Progenitor cell of endocrine pancreas (in vitro differentiated cells): ENCODE measurements around the gene SNX15. TPM values are rescaled to one million over a fixed set of nuclear protein-coding genes. Genes with fewer than 3 reads are reported as not detected.
A peak's percentile ranks its signal among the peaks of the same experiment; 100 is the strongest.

Experiments
- DNase-seq: peaks from one replicate; pipeline ENCODE4 v3.0.0; 2021; ENCODE audit warnings: low spot score; ENCODE audit not compliant: unreplicated experiment
- H3K27ac Mint-ChIP-seq: 2 replicates; pipeline ENCODE4 v1.8.0; 2021; ENCODE audit warnings: mild to moderate bottlenecking, moderate library complexity, mixed read lengths
- H3K27me3 Mint-ChIP-seq: 2 replicates; pipeline ENCODE4 v1.8.0; 2021; ENCODE audit warnings: mixed read lengths
- H3K36me3 Mint-ChIP-seq: 2 replicates; pipeline ENCODE4 v1.8.0; 2022; ENCODE audit warnings: mixed read lengths; ENCODE audit not compliant: insufficient read depth
- H3K4me1 Mint-ChIP-seq: 2 replicates; pipeline ENCODE4 v1.8.0; 2021; ENCODE audit warnings: low read depth, mixed read lengths
- H3K4me3 Mint-ChIP-seq: 2 replicates; pipeline ENCODE4 v1.8.0; 2021; ENCODE audit warnings: low read depth, mild to moderate bottlenecking, moderate library complexity, mixed read lengths
- H3K9me3 Mint-ChIP-seq: 2 replicates; pipeline ENCODE4 v1.8.0; 2021; ENCODE audit warnings: low read depth, mixed read lengths
- total RNA-seq: library from RNA; stranded (reverse); gene quantifications from 2 replicates; pipeline ENCODE4 v1.2.1, GENCODE V29; 2021
- TF ChIP-seq, protein P1 (sequence below): fragments of 200-600 bp; sonication (generic); IDR thresholded peaks from one replicate; pipeline ENCODE4 v1.5.0; 2021; ENCODE audit warnings: antibody characterized with exemption, mild to moderate bottlenecking; ENCODE audit not compliant: unreplicated experiment

Gene SNX15
- total RNA-seq, 1 donor from 2014 or later, result 34.5 TPM

DNA sequence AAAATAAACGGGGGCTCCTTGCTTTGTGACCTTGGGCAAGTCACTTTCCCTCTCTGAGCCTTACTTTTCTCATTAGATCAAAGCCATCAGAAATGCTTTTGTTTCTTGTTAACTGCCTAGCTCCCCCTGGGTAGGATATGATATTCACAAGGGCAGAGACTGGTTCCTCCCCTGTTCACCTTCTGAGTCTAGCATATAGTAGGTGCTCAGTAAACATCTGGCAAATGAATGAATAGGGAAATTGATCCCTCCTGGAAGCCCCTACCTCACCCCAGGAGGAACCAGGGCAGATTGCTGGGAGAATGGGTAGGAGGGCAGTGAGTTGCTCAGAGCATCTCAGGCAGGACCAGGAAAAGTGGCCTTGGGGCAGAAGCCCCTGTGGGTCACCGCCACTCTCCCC, 7.2 kb downstream of the SNX15 start:
- Mint-ChIP-seq H3K4me1 (no peaks in the 10 kb centered on the region), H3K36me3 (peaks cover 4% of the 10 kb centered on the region), H3K9me3 (no peaks in the 10 kb centered on the region), H3K27me3 (no peaks in the 10 kb centered on the region), H3K4me3 (no peak overlapping the region), H3K27ac (no peak overlapping the region)
- DNase-seq, result no peak
- TF ChIP-seq, protein P1, sequence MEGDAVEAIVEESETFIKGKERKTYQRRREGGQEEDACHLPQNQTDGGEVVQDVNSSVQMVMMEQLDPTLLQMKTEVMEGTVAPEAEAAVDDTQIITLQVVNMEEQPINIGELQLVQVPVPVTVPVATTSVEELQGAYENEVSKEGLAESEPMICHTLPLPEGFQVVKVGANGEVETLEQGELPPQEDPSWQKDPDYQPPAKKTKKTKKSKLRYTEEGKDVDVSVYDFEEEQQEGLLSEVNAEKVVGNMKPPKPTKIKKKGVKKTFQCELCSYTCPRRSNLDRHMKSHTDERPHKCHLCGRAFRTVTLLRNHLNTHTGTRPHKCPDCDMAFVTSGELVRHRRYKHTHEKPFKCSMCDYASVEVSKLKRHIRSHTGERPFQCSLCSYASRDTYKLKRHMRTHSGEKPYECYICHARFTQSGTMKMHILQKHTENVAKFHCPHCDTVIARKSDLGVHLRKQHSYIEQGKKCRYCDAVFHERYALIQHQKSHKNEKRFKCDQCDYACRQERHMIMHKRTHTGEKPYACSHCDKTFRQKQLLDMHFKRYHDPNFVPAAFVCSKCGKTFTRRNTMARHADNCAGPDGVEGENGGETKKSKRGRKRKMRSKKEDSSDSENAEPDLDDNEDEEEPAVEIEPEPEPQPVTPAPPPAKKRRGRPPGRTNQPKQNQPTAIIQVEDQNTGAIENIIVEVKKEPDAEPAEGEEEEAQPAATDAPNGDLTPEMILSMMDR, result no peak

GRCh38 chr11:65035579-65035978, 8.3 kb downstream of the SNX15 start:
- Mint-ChIP-seq H3K27me3 (no peaks in the 10 kb centered on the region), H3K27ac (no peak overlapping the region), H3K4me1 (peaks cover under 1% of the 10 kb centered on the region), H3K36me3 (peaks cover 4% of the 10 kb centered on the region), H3K9me3 (no peaks in the 10 kb centered on the region), H3K4me3 (no peak overlapping the region)
- TF ChIP-seq, protein P1, result no peak
- DNase-seq, result no peak

DNA sequence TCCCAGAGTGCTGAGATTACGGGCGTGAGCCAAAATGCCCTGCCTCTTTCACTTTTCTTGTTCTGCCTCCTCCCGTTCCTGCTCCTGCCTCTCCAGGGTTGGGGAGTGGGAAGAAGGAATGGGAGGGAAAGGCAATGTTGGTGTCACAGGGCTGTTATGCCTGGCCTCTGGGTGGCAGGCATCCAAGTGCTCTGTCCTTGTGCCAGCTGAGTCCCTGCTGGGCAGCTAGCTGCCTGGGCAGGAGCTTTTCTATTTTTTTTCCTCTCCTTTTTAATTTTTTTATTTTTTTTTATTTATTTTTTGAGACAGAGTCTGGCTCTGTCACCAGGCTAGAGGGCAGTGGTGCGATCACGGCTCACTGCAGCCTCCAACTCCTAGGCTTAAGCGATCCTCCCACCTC, 9.7 kb downstream of the SNX15 start:
- H3K27ac Mint-ChIP-seq, result no peak overlapping the region
- TF ChIP-seq, protein P1, result no peak
- no peak overlapping the region for H3K4me3 Mint-ChIP-seq
- H3K27me3 Mint-ChIP-seq, result no peaks in the 10 kb centered on the region
- no peaks in the 10 kb centered on the region for H3K9me3 Mint-ChIP-seq
- H3K4me1 Mint-ChIP-seq, result peaks cover 1% of the 10 kb centered on the region
- no peak for DNase-seq
- H3K36me3 Mint-ChIP-seq, result peaks cover 4% of the 10 kb centered on the region

GRCh38 chr11:65040520-65040846, 13.2 kb downstream of the SNX15 start:
- Mint-ChIP-seq H3K4me3 (peak overlapping the region; percentile 87), H3K36me3 (peaks cover 12% of the 10 kb centered on the region), H3K27me3 (no peaks in the 10 kb centered on the region), H3K4me1 (peaks cover 1% of the 10 kb centered on the region), H3K27ac (peak overlapping the region; percentile 96), H3K9me3 (no peaks in the 10 kb centered on the region)
- DNase-seq, result no peak
- TF ChIP-seq, protein P1, result no peak

DNA sequence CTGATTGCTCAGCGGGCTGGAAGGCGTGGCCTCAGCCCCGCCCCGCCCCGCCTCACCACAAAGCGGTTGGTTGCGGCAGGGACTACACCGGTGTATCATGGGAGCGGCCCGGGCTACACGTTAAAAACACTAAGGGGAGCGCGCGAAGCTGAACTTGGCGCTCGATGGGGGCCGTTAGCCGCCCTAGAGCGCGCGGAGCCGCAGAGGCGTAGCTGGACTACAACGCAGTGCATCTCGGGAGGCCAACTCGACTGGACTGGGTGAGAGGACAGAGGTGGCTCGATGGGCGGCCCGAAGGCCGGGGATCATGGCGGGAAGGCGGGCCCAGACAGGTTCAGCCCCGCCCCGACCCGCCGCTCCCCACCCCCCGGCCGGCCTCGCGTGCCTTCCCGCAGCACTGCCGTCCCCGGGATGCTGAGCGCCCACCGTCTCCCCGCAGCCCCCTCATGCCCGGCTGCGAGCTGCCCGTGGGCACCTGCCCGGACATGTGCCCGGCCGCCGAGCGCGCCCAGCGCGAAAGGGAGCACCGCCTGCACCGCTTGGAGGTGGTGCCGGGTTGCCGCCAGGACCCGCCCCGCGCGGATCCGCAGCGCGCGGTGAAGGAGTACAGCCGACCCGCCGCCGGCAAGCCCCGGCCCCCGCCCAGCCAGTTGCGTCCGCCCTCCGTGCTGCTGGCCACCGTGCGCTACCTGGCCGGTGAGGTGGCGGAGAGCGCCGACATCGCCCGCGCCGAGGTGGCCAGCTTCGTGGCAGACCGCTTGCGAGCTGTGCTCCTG, 13.8 kb downstream of the SNX15 start, which contains the start of gene SAC3D1:
TSS of gene SAC3D1 (plus strand) at position 364 of the 776 bp plus-strand sequence. CDS start at position 447, 83 bp downstream.
- Mint-ChIP-seq H3K4me3 (peak within 1 kb of the TSS; percentile 87), H3K36me3 (peaks cover 12% of the 10 kb centered on the region), H3K4me1 (peaks cover 1% of the 10 kb centered on the region), H3K9me3 (no peaks in the 10 kb centered on the region), H3K27ac (peak within 1 kb of the TSS; percentile 96), H3K27me3 (no peaks in the 10 kb centered on the region)
- DNase-seq, result peak; percentile 77
- TF ChIP-seq, protein P1, result no peak
